ENCODE results near the gene RBFOX2. TPM values are rescaled to one million over a fixed set of nuclear protein-coding genes. Genes with fewer than 3 reads are reported as not detected.

The RBFOX2 gene
- total and polyA plus RNA-seq, 2 experiments from 2014 or later, result 88.8 to 131 TPM

- TF ChIP-seq ZNF462 (CRISPR knock-in tag; IDR thresholded peaks at IDR 0.05), result no peak
- no peak for TF ChIP-seq NANOG (IDR thresholded peaks at IDR 0.05; ENCODE audit: borderline replicate concordance)
- no peak for TF ChIP-seq CREB1 (CRISPR knock-in tag; IDR thresholded peaks at IDR 0.05; ENCODE audit: low read depth)
- TF ChIP-seq CTCF (conservative IDR thresholded peaks at IDR 0.05; ENCODE audit: low read depth in 2 of 2), result no peak
- TF ChIP-seq EZH2 (IDR thresholded peaks at IDR 0.05; ENCODE audit: low read depth, unreplicated experiment), result no peak
- no peak for TF ChIP-seq JUNB (IDR thresholded peaks at IDR 0.05; ENCODE audit: unreplicated experiment)
- TF ChIP-seq POLR2AphosphoS5 (IDR thresholded peaks at IDR 0.05; ENCODE audit: low read depth), result no peak
- no peak for TF ChIP-seq ZNF331 (CRISPR knock-in tag; IDR thresholded peaks at IDR 0.05; ENCODE audit: low read depth)
Observed at GRCh38 chr22:35749808-35750207, 278.8 kb downstream of the RBFOX2 start (continued).

Measured in GM23338 (cell line).